LNCAP (cell line): ENCODE data around the gene RIBC1.
A peak's percentile ranks its signal among the peaks of the same experiment; 100 is the strongest.

Experiments
- TF ChIP-seq, protein P1 (sequence below): fragments of 450-650 bp; IDR thresholded peaks from 2 replicates; pipeline ENCODE4 v1.5.1; 2017; ENCODE audit warnings: mild to moderate bottlenecking

RIBC1 gene

DNA sequence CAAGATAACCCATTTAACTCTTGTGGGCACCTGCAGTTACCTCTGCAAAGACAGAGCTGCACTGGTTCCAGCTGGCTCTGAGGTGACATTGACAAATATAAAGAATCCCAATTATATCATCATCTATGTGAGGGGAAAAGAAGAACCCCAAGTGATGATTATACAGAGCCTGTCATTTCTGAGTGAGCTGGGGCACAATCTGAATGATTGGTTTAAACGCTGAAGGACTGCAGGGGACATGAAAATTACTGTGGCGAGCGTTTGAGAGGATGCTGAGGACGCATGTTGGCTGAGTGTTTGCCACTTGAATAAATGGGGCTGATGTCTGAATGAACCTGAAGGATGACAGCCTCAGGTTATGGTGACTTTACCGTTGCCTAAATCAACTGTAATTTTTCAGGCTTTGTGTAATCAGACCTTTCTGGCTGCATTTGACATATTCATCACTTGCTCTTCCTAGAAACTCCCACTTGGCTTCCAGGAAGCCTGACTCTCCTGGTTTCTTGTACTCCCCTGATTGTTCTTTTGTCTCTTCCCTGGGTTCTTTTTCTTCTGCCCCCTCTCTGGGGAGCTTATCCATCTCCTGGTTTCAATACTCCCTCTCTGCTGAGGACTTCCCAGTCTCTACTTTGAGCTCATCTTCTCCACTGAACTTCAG lies 15.6 kb downstream of the RIBC1 start:
- TF ChIP-seq, protein P1, sequence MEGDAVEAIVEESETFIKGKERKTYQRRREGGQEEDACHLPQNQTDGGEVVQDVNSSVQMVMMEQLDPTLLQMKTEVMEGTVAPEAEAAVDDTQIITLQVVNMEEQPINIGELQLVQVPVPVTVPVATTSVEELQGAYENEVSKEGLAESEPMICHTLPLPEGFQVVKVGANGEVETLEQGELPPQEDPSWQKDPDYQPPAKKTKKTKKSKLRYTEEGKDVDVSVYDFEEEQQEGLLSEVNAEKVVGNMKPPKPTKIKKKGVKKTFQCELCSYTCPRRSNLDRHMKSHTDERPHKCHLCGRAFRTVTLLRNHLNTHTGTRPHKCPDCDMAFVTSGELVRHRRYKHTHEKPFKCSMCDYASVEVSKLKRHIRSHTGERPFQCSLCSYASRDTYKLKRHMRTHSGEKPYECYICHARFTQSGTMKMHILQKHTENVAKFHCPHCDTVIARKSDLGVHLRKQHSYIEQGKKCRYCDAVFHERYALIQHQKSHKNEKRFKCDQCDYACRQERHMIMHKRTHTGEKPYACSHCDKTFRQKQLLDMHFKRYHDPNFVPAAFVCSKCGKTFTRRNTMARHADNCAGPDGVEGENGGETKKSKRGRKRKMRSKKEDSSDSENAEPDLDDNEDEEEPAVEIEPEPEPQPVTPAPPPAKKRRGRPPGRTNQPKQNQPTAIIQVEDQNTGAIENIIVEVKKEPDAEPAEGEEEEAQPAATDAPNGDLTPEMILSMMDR: no peak

DNA sequence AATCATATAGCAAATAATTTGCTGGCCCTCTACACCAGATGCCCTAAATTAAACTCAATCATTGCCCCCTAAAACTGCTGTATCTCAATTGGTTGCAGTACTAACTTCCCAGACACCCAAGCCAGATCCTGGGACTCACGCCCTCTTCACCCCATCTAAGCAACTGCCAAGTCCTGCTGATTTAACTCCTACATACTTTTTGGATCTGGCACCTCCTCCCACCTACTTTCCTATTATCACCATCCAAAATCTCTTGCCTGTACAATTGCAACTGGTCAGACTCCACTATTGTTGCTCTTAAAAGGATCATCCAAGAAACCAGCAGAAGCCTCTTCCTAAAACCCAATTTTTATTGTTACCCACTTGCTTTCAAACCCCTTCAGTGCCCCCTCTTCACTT lies 16.2 kb downstream of the RIBC1 start:
- TF ChIP-seq, protein P1: no peak

DNA sequence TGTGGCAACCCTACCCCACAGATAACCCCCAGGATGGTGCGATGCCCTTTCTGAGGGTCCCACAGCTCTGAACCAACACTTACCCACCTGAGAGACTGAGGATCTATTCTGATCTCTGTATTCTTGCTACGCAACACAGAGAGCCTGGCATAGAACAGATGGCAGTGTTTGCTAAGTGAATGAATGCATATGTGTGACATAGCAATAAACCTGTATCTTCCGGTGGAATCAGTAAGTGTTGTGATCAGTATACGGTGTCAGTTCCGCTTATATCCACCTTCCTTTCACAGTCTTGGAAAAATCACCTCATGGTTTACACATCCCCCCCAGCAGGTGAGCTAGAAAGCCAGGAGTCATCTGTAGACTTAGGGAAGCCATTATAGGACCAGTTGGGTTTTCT lies 17.4 kb downstream of the RIBC1 start:
- TF ChIP-seq, protein P1: no peak

DNA sequence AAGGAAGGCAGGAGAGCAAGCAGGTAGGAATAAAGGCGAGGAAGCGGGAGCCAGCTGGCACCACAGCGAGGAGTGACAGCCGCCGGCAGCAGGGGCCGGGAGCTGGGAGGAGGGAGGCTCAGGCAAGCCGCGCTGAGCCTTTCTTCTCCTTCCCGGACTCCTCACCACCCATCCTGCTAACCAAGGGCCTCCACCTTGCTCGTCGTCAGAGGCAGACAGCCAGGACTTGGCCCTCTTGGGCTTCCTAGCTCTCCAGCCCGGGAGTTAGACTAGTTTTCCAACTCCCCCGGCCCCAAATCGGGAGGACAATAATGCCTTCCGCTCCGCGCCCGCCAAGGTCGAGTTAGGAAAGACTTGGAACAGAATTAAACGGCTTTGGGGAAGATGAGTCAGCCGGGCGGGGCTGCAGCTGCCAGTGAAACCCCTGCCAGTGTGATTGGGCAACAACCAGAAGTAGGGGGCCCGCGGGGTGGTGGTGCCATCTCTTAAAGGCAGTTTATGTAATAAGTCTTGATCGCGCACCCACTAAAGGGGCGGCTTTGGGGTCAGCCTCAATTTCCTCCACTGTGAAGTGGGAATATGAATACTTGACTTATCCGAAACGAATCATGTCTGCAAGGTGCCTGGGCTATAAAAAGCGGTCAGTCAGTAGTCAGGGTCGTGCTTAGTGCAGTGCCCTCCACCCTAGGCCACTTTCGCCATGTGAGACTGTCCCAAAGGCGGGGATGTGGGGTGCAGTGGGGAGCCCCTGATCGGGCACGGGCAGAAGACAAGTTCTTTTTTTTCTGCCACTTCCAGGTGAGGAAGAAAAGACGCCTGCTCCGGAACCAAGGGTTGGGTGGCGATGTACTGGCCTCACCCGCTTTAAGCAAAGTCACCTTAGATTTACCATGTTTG lies 18.2 kb downstream of the RIBC1 start:
- TF ChIP-seq, protein P1: no peak

DNA sequence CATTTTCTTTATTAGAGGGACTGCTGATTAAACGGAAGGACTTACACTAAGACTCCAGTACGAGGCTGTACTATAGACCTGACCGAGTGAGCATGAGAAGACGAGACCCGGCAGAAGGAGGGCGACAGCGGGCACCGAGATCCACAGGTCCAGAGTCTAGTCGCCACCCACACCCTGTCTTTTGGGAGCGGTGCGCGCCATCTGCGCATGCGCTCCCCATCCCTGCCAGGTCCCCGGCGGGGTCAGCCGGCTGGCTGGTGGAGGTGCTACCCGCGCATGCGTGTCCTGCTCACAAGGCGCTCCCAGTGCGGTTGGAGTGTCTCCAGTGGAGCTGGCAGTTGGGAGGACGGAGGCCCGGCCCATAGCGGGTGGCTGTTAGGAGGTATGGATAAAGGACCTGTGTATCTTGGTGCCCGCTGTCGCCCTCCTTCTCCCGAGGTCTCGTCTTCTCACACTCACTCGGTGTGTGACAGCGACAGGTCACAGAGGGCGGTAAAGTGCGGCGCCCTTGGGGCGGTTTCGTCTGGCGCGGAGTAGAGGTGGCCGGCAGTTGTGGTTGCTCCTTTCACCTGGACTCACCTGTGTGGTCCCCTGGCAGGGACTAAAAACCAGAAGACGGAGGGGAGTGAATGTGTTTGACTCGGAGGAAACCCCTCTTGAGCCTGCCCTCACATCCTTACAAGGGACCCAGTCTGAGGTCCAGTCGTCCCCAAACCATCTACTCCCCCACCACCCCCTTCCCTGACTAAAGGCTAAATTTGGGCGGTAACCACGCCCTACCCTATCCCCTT lies 19.1 kb downstream of the RIBC1 start:
- TF ChIP-seq, protein P1: no peak

DNA sequence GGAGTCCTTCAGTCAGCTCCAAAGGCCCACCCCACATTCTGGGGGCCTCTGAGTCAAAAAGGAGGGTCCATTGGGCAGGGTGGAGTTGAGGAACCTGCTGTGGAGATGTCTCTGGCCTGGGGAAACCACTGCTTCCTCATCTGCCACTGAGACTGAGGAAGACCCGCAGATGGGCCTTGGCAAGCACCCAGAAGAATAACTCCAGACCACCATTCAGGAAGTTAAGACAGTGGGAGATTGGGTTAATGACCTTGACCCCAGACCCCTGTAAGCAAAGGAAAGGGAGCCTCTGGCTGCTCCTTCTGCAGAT lies 19.6 kb downstream of the RIBC1 start:
- TF ChIP-seq, protein P1: no peak

DNA sequence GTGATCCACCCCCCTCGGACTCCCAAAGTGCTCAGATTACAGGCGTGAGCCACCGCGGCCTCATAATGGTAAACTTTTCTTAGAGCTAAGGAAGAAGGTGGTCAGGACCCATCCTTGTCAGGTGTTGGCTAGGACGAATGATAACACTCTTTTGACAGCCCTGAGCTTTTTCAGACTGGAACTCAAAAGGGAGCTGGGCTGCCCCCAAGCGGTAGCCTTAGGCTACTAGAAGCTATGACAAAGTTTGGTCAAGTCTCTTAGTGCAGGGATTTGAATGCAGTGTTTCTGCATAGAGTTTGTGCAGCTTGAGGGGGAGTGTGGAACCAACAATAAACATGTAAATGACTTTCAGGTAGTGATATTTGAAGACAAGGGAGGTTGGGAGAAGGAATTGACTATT lies 23.3 kb downstream of the RIBC1 start:
- TF ChIP-seq, protein P1: peak; percentile 52
